Transverse colon (tissue), 4 donors: ENCODE data around the gene MBOAT7. TPM values are rescaled to one million over a fixed set of nuclear protein-coding genes. Genes with fewer than 3 reads are reported as not detected.

Source experiments
- DNase-seq: peaks from one replicate; pipeline ENCODE4 v3.0.0-alpha.2; 2019
- H3K27ac ChIP-seq, 4 donors: fragments of 200-600 bp; sonication (generic); 2 replicates each; pipeline ENCODE4 v1.5.1; 2016 to 2018; ENCODE audit warnings: inconsistent platforms in 4 of 4
- H3K27me3 ChIP-seq: fragments of 200-600 bp; sonication (generic); 2 replicates; pipeline ENCODE4 v1.5.1; 2017; ENCODE audit warnings: inconsistent platforms
- H3K36me3 ChIP-seq, 4 donors: fragments of 200-600 bp; sonication (generic); 2 replicates each; pipeline ENCODE4 v1.5.1; 2017 to 2019; ENCODE audit warnings: inconsistent platforms in 4 of 4
- H3K4me1 ChIP-seq, 4 donors: fragments of 200-600 bp; sonication (generic); 2 replicates each; pipeline ENCODE4 v1.5.1; 2017 to 2020; ENCODE audit warnings: inconsistent platforms in 4 of 4
- H3K4me3 ChIP-seq, 4 donors: fragments of 200-600 bp; sonication (generic); 1 replicate in 1 of 4; 2 replicates in 3 of 4; pipeline versions ENCODE4 v1.5.1 to v1.6.1; 2017 to 2019; ENCODE audit warnings: inconsistent platforms in 4 of 4
- H3K9me3 ChIP-seq, 2 donors: fragments of 200-600 bp; sonication (generic); 2 replicates each; pipeline ENCODE4 v1.5.1; 2017 to 2019; ENCODE audit warnings: inconsistent platforms in 2 of 2
- CTCF ChIP-seq, 5 experiments: fragments of 200-600 bp in 3 of 5; fragments of 450-650 bp in 2 of 5; sonication (generic) in 3 of 5; IDR thresholded peaks; 1 replicate in 2 of 5; 2 replicates in 3 of 5; pipeline ENCODE4 v1.5.1; 2016 to 2017; ENCODE audit warnings: antibody characterized with exemption in 5 of 5, inconsistent platforms in 3 of 5, mild to moderate bottlenecking in 2 of 5, moderate library complexity in 1 of 5
- EP300 ChIP-seq: sonication (generic); formaldehyde crosslinking; IDR thresholded peaks from one replicate; pipeline ENCODE4 v1.6.1; 2017; ENCODE audit warnings: antibody characterized with exemption, low read depth
- POLR2A ChIP-seq: fragments of 450-650 bp; IDR thresholded peaks from one replicate; pipeline ENCODE4 v1.6.1; 2016; ENCODE audit warnings: antibody characterized with exemption, mild to moderate bottlenecking, moderate library complexity
- POLR2AphosphoS5 ChIP-seq, 3 donors: sonication (generic); formaldehyde crosslinking; IDR thresholded peaks; one replicate each; pipeline ENCODE4 v1.6.1; 2016; ENCODE audit warnings: antibody characterized with exemption in 3 of 3
- WGBS, 2 donors: methylation state at CpG; one replicate each; pipeline ENCODE4 v1.1.5; 2018; ENCODE audit warnings: low coverage in 1 of 2; 5-methylcytosine and 5-hydroxymethylcytosine counted together
- in situ Hi-C, 4 donors: fragments of 200-750 bp; cut with MboI; loops; one replicate each; pipeline versions ENCODE4 v1.15.0 to v1.15.1; 2017; ENCODE audit warnings: low sequenced_read_pairs in 3 of 4, low pct_ligation_motif_present in 1 of 4, low pct_unique_long_range_greater_than_20kb in 1 of 4
- intact Hi-C: fragments of 100-400 bp; cut with DNase I; formaldehyde crosslinking; loops from one replicate; pipeline ENCODE4 v1.15.1; 2023; ENCODE audit warnings: low total_unique reads
- total RNA-seq, 4 donors: library from RNA; depleted of rRNA; stranded (reverse); fragments of >200 nt; gene quantifications; one replicate each; pipeline ENCODE4 v1.1.0, GENCODE V29; 2016

MBOAT7 gene
- total RNA-seq, 4 donors from 2014 or later = 180 to 249 (median 218) TPM

GRCh38 chr19:54124393-54124792, 65.0 kb downstream of the MBOAT7 start:
- Histone ChIP-seq H3K9me3 (no peaks in the 10 kb centered on the region), H3K36me3 (peaks cover 0 to 79% (median 14%) of the 10 kb centered on the region in 4 donors), H3K27me3 (no peaks in the 10 kb centered on the region), H3K4me1 (no peaks in the 10 kb centered on the region), H3K27ac (no peak overlapping the region), H3K4me3 (no peak overlapping the region)
- no peak for DNase-seq
- no peak for TF ChIP-seq EP300
- TF ChIP-seq POLR2A = no peak
- TF ChIP-seq POLR2AphosphoS5 (IDR thresholded peaks at IDR 0.05) = no peak
- TF ChIP-seq CTCF (IDR thresholded peaks at IDR 0.05) = no peak
- intact Hi-C loops = loop anchor here (5.0 kb wide), 1 partner anchor 1148 kb away; no protein-coding TSS in a partner anchor
- WGBS, 2 donors = 93% methylated on average over 18 of the region's 19 CpGs; no CpG with 5 or more reads in 1 of the 2 donors
- in situ Hi-C loops = no loop called here

- 92% methylated on average over 17 of the region's 17 CpGs; no CpG with 5 or more reads in 1 of the 2 donors for WGBS, 2 donors
- Histone ChIP-seq H3K27ac (no peak overlapping the region), H3K9me3 (no peaks in the 10 kb centered on the region), H3K36me3 (peaks cover 0 to 75% (median 12%) of the 10 kb centered on the region in 4 donors), H3K27me3 (no peaks in the 10 kb centered on the region), H3K4me1 (no peaks in the 10 kb centered on the region), H3K4me3 (no peak overlapping the region)
- intact Hi-C loops = loop anchor here (5.0 kb wide), 1 partner anchor 1149 kb away; no protein-coding TSS in a partner anchor
- DNase-seq = no peak
- TF ChIP-seq POLR2A = no peak
- no peak for TF ChIP-seq EP300
- no peak for TF ChIP-seq CTCF (IDR thresholded peaks at IDR 0.05)
- no peak for TF ChIP-seq POLR2AphosphoS5 (IDR thresholded peaks at IDR 0.05)
- in situ Hi-C loops = no loop called here
Observed at GRCh38 chr19:54123682-54124081, 65.7 kb downstream of the MBOAT7 start.

Other genes starting within 250 kb of the MBOAT7 start
- not detected for gene CACNG8, start 226.6 kb downstream of the MBOAT7 start, total RNA-seq
- not detected for gene CACNG6, start 197.9 kb downstream of the MBOAT7 start, total RNA-seq
- not detected for gene VSTM1, start 125.7 kb downstream of the MBOAT7 start, total RNA-seq
- not detected for gene TARM1, start 108.2 kb downstream of the MBOAT7 start, total RNA-seq
- 1 to 10 TPM in 1 of 4 donors, under 1 TPM in 2, not detected in 1; 0.27 to 3.2 (median 0.75) TPM for gene OSCAR, start 88.8 kb downstream of the MBOAT7 start, total RNA-seq
- gene NDUFA3, start 86.7 kb downstream of the MBOAT7 start, total RNA-seq = 100 to 1,000 TPM in 2 of 4 donors, 10 to 100 TPM in 2; 25.4 to 316 (median 97.3) TPM
- 10 to 100 TPM in 3 of 4 donors, 1 to 10 TPM in 1; 9.8 to 25.8 (median 14.0) TPM for gene TFPT, start 73.9 kb downstream of the MBOAT7 start, total RNA-seq
- 10 to 100 TPM; 24.7 to 50.5 (median 34.9) TPM for gene PRPF31, start 73.8 kb downstream of the MBOAT7 start, total RNA-seq
- 10 to 100 TPM; 28.1 to 85.7 (median 32.1) TPM for gene CNOT3, start 51.8 kb downstream of the MBOAT7 start, total RNA-seq
- 10 to 100 TPM in 1 of 4 donors, 1 to 10 TPM in 3; 3.4 to 11.1 (median 5.8) TPM for gene LENG1, start 29.9 kb downstream of the MBOAT7 start, total RNA-seq
- gene TMC4, start 16.4 kb downstream of the MBOAT7 start, total RNA-seq = 100 to 1,000 TPM in 3 of 4 donors, 10 to 100 TPM in 1; 91.5 to 386 (median 180) TPM
- gene TSEN34, start 1.7 kb upstream of the MBOAT7 start, total RNA-seq = 100 to 1,000 TPM in 1 of 4 donors, 10 to 100 TPM in 3; 62.0 to 138 (median 65.9) TPM
- gene RPS9, start 11.3 kb upstream of the MBOAT7 start, total RNA-seq = 1,000 to 10,000 TPM in 3 of 4 donors, 100 to 1,000 TPM in 1; 912 to 1,639 (median 1,317) TPM
- gene LILRB3, start 33.4 kb upstream of the MBOAT7 start, total RNA-seq = 1 to 10 TPM; 2.2 to 7.6 (median 4.6) TPM
- gene LILRA6, start 53.2 kb upstream of the MBOAT7 start, total RNA-seq = 1 to 10 TPM in 2 of 4 donors, under 1 TPM in 1, not detected in 1; 0.79 to 1.4 (median 1.1) TPM
- gene LILRB5, start 67.7 kb upstream of the MBOAT7 start, total RNA-seq = 10 to 100 TPM in 1 of 4 donors, 1 to 10 TPM in 3; 8.3 to 10.7 (median 9.1) TPM
- 1 to 10 TPM; 1.6 to 3.4 (median 2.1) TPM for gene LILRB2, start 91.5 kb upstream of the MBOAT7 start, total RNA-seq
- 1 to 10 TPM in 2 of 4 donors, not detected in 2; 1.6 TPM for gene LILRA5, start 123.6 kb upstream of the MBOAT7 start, total RNA-seq
- under 1 TPM in 2 of 4 donors, not detected in 2; 0.14 to 0.79 TPM for gene LILRA4, start 149.6 kb upstream of the MBOAT7 start, total RNA-seq
- gene LAIR1, start 175.4 kb upstream of the MBOAT7 start, total RNA-seq = 10 to 100 TPM in 2 of 4 donors, 1 to 10 TPM in 2; 1.9 to 18.4 (median 7.3) TPM
- 1 to 10 TPM; 1.1 to 7.5 (median 3.0) TPM for gene TTYH1, start 225.9 kb upstream of the MBOAT7 start, total RNA-seq